ENCODE results near the gene QKI.

The QKI gene

DNA sequence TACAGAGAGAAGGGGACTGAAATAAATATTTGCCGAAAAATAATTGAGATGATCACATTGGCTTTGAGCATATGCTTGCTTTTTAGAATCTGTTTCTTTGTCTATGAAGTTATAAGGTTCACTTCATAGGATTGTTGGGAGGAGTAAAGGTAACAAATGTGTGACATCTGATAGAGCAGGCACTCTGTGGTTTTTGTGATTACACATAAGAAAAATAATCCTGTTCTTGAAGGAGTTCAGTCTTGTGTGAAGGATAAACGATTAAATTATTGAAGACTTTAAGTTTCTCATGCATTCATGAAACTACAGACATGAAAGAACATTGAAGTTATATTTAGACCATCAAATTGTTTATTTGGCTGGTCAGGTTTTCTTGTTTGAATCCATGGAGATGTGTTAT, 45.0 kb downstream of the QKI start:
- Histone ChIP-seq H3K4me3 (replicated peaks; ENCODE audit: insufficient read depth, low read length) (no peak overlapping the region), H3K27ac (replicated peaks) (no peak overlapping the region), H3K27me3 (ENCODE audit: insufficient read depth, poor library complexity, severe bottlenecking) (no peaks in the 10 kb centered on the region)
- DNase-seq (ENCODE audit: low read depth in 1 of 2, low spot score in 1 of 2), result no peak
- TF ChIP-seq, protein P1, sequence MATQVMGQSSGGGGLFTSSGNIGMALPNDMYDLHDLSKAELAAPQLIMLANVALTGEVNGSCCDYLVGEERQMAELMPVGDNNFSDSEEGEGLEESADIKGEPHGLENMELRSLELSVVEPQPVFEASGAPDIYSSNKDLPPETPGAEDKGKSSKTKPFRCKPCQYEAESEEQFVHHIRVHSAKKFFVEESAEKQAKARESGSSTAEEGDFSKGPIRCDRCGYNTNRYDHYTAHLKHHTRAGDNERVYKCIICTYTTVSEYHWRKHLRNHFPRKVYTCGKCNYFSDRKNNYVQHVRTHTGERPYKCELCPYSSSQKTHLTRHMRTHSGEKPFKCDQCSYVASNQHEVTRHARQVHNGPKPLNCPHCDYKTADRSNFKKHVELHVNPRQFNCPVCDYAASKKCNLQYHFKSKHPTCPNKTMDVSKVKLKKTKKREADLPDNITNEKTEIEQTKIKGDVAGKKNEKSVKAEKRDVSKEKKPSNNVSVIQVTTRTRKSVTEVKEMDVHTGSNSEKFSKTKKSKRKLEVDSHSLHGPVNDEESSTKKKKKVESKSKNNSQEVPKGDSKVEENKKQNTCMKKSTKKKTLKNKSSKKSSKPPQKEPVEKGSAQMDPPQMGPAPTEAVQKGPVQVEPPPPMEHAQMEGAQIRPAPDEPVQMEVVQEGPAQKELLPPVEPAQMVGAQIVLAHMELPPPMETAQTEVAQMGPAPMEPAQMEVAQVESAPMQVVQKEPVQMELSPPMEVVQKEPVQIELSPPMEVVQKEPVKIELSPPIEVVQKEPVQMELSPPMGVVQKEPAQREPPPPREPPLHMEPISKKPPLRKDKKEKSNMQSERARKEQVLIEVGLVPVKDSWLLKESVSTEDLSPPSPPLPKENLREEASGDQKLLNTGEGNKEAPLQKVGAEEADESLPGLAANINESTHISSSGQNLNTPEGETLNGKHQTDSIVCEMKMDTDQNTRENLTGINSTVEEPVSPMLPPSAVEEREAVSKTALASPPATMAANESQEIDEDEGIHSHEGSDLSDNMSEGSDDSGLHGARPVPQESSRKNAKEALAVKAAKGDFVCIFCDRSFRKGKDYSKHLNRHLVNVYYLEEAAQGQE (IDR thresholded peaks at IDR 0.05; ENCODE audit: insufficient replicate concordance, low read depth), result no peak
- TF ChIP-seq POLR2AphosphoS5 (IDR thresholded peaks at IDR 0.05; ENCODE audit: low read depth) (no peak), GABPA (IDR thresholded peaks at IDR 0.05; ENCODE audit: low read depth) (no peak)

- Histone ChIP-seq H3K27ac (replicated peaks) (no peak overlapping the region), H3K4me3 (replicated peaks; ENCODE audit: insufficient read depth, low read length) (no peak overlapping the region), H3K27me3 (ENCODE audit: insufficient read depth, poor library complexity, severe bottlenecking) (no peaks in the 10 kb centered on the region)
- TF ChIP-seq, protein P2, sequence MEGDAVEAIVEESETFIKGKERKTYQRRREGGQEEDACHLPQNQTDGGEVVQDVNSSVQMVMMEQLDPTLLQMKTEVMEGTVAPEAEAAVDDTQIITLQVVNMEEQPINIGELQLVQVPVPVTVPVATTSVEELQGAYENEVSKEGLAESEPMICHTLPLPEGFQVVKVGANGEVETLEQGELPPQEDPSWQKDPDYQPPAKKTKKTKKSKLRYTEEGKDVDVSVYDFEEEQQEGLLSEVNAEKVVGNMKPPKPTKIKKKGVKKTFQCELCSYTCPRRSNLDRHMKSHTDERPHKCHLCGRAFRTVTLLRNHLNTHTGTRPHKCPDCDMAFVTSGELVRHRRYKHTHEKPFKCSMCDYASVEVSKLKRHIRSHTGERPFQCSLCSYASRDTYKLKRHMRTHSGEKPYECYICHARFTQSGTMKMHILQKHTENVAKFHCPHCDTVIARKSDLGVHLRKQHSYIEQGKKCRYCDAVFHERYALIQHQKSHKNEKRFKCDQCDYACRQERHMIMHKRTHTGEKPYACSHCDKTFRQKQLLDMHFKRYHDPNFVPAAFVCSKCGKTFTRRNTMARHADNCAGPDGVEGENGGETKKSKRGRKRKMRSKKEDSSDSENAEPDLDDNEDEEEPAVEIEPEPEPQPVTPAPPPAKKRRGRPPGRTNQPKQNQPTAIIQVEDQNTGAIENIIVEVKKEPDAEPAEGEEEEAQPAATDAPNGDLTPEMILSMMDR (IDR thresholded peaks at IDR 0.05; ENCODE audit: insufficient read depth, low read length), result no peak
- TF ChIP-seq POLR2AphosphoS5 (IDR thresholded peaks at IDR 0.05; ENCODE audit: low read depth) (no peak), SPI1 (IDR thresholded peaks at IDR 0.05; ENCODE audit: borderline replicate concordance, low read depth) (no peak), GABPA (IDR thresholded peaks at IDR 0.05; ENCODE audit: low read depth) (no peak)
- TF ChIP-seq, protein P1 (IDR thresholded peaks at IDR 0.05; ENCODE audit: insufficient replicate concordance, low read depth), result no peak
- no peak for DNase-seq (ENCODE audit: low read depth in 1 of 2, low spot score in 1 of 2)
These were observed 45.8 kb downstream of the QKI start for GRCh38 chr6:163460307-163460782.

DNA sequence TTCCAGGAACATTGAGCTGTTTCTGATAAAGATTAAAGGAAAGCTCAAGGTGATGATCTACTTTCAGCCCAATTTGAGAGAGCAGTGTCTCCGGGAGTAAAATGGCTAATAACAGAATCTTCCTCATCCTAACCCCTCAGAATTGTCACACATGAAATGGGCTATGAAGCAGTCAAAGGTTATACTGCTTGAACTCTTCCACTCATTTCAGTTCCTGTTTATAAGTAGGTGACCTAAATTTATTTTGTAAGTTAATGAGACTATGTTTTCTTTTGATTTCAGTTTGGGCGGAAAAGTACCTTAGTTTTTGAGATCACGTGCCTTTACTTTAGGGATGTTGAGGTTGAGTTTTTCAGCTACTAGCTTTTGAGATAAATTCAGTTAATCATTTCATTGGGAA, 47.2 kb downstream of the QKI start:
- H3K27ac ChIP-seq (replicated peaks), result no peak overlapping the region
- TF ChIP-seq, protein P1 (IDR thresholded peaks at IDR 0.05; ENCODE audit: insufficient replicate concordance, low read depth), result no peak
- TF ChIP-seq SPI1 (IDR thresholded peaks at IDR 0.05; ENCODE audit: borderline replicate concordance, low read depth) (0 out of 2 replicates have a peak, but pooled peaks have one; percentile 3), POLR2AphosphoS5 (IDR thresholded peaks at IDR 0.05; ENCODE audit: low read depth) (no peak), GABPA (IDR thresholded peaks at IDR 0.05; ENCODE audit: low read depth) (no peak)
- TF ChIP-seq, protein P2 (IDR thresholded peaks at IDR 0.05; ENCODE audit: insufficient read depth, low read length), result no peak
- no peaks in the 10 kb centered on the region for H3K27me3 ChIP-seq (ENCODE audit: insufficient read depth, poor library complexity, severe bottlenecking)
- no peak overlapping the region for H3K4me3 ChIP-seq (replicated peaks; ENCODE audit: insufficient read depth, low read length)
- DNase-seq (ENCODE audit: low read depth in 1 of 2, low spot score in 1 of 2), result no peak

Data from HL-60 (cell line).